Skeletal muscle tissue (tissue), 4 donors: ENCODE data around the gene FHL2. TPM values are rescaled to one million over a fixed set of nuclear protein-coding genes. Genes with fewer than 3 reads are reported as not detected.

Experiments used
- H3K27ac ChIP-seq: one replicate; pipeline ENCODE4 v1.7.0; 2013; ENCODE audit warnings: mild to moderate bottlenecking, low read depth, low read length, inconsistent platforms
- H3K27me3 ChIP-seq, 3 donors: one replicate each; pipeline ENCODE4 v1.7.0; 2013; ENCODE audit warnings: low read length in 3 of 3; ENCODE audit not compliant: control insufficient read depth in 3 of 3, insufficient read depth in 3 of 3
- H3K36me3 ChIP-seq, 3 donors: one replicate each; pipeline ENCODE4 v1.7.0; 2013; ENCODE audit warnings: low read length in 3 of 3; ENCODE audit not compliant: control insufficient read depth in 3 of 3, insufficient read depth in 3 of 3
- H3K4me1 ChIP-seq, 3 donors: one replicate each; pipeline ENCODE4 v1.7.0; 2013; ENCODE audit warnings: low read length in 3 of 3, mild to moderate bottlenecking in 3 of 3; ENCODE audit not compliant: control insufficient read depth in 3 of 3, insufficient read depth in 3 of 3
- H3K4me3 ChIP-seq, 3 donors: one replicate each; pipeline ENCODE4 v1.7.0; 2013; ENCODE audit warnings: low read length in 3 of 3
- H3K9ac ChIP-seq, 3 donors: one replicate each; pipeline ENCODE4 v1.7.0; 2013; ENCODE audit warnings: low read length in 3 of 3, mild to moderate bottlenecking in 3 of 3, moderate library complexity in 2 of 3, low read depth in 1 of 3
- H3K9me3 ChIP-seq, 3 donors: one replicate each; pipeline ENCODE4 v1.7.0; 2013; ENCODE audit warnings: low read length in 3 of 3; ENCODE audit not compliant: control insufficient read depth in 3 of 3
- total RNA-seq: library from RNA; depleted of rRNA; stranded (reverse); fragments of >200 nt; gene quantifications from one replicate; pipeline ENCODE4 v1.2.3, GENCODE V29; 2014
- donor health status: Osteomylitis.

FHL2 gene, protein sequence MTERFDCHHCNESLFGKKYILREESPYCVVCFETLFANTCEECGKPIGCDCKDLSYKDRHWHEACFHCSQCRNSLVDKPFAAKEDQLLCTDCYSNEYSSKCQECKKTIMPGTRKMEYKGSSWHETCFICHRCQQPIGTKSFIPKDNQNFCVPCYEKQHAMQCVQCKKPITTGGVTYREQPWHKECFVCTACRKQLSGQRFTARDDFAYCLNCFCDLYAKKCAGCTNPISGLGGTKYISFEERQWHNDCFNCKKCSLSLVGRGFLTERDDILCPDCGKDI
- 66.3 TPM for total RNA-seq

DNA sequence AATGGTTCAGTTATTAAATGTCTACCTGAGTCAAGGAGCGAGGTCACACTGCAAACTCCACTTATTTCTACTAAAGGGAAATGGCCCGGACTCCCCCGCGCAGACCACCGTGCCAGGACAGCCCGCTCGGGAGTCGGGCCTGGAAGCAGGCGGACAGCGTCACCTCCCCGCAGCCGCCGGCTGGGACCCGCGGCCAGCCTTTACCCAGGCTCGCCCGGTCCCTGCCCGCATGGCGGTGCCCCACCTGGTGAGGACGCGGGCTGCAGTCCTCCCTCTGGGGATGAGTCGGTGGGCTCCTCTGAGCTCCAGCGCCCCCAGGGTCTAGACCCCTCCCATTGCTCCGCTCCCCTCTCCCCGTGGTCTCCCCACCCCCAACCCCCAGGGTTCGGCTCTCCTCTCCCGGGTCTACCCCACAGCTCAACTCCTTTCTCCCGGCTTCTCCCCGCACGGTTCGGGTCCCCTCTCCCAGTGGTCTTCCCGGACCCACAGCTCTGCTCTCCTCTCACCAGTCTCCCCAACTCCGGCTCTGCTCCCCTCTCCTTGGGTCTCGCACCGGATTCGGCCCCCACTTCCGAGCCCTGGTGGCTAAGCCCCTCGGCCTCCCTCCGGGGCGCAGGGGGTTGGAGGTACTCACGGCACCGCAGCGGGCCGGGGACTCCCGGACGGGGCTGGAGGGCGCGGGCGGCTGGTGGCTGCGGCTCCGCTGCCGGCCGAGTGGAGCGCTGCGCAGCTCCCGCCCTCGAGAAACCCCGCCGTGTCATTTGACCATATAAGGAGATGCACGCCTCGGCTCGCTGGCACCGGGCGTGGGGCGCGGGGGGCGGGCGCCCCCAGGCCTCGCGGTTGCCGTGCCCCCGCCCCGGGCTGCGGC, at the start of gene FHL2:
FHL2 (minus strand) TSS at position 716 of the 871 bp plus-strand sequence. CDS start 12,535 bp downstream, outside the sequence.
- H3K9me3 ChIP-seq: no peaks in the 10 kb centered on the region
- H3K9ac ChIP-seq: peak within 1 kb of the TSS; percentile 94 to 97 (median 97)
- peak within 1 kb of the TSS; percentile 95 for H3K27ac ChIP-seq
- peaks cover 26 to 41% (median 31%) of the 10 kb centered on the region in 3 donors for H3K4me1 ChIP-seq
- H3K27me3 ChIP-seq: no peaks in the 10 kb centered on the region
- peak within 1 kb of the TSS; percentile 87 to 95 (median 94) for H3K4me3 ChIP-seq
- H3K36me3 ChIP-seq: peaks cover 0 to 9% (median 6%) of the 10 kb centered on the region in 3 donors

DNA sequence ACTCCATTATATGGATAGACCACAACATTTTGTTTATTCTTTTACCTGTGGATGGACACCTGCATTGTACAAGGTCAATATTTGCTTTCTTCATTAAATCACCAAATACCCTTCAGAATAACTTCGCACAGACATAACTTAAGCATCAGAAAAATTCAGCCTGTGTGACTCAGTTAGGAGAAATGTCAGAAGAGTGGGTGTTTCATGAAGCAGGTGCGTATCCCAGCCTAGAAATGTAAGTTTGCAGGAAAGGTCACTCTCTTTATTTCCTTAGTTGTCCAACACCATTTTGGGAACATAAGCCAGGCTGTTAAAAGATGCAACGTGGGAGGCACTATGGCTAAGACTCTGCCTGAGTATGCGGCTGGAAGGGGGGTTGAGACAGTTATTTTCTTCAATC, 48.6 kb upstream of the FHL2 start:
- H3K9me3 ChIP-seq: no peaks in the 10 kb centered on the region
- no peaks in the 10 kb centered on the region for H3K36me3 ChIP-seq
- no peak overlapping the region for H3K4me3 ChIP-seq
- H3K27me3 ChIP-seq: no peaks in the 10 kb centered on the region
- no peak overlapping the region for H3K27ac ChIP-seq
- H3K9ac ChIP-seq: no peak overlapping the region
- peaks cover 9 to 42% (median 13%) of the 10 kb centered on the region in 3 donors for H3K4me1 ChIP-seq

DNA sequence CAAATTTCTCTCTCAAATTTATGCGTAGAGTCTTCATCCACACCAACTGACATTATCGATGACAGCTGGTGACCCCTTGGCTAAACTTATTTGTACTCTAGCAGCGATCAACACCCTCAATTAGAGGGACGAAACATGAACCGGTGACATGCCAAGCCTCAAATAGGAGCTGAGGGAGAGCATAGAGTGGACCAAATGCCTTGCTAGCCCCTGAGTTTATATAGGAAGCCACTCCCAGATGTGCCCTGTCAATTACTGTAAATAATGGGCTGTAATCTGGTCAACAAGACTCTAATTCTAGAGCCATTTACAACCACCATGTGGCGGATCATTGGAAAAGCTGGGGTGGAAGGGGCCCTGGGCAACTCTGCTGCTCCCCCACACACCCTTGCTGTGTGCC, 47.6 kb upstream of the FHL2 start:
- Histone ChIP-seq H3K9ac (no peak overlapping the region), H3K36me3 (no peaks in the 10 kb centered on the region)

GRCh38 chr2:105445976-105446375, 47.1 kb upstream of the FHL2 start:
- H3K4me3 ChIP-seq: no peak overlapping the region
- H3K9ac ChIP-seq: no peak overlapping the region
- peaks cover 9 to 42% (median 13%) of the 10 kb centered on the region in 3 donors for H3K4me1 ChIP-seq
- no peaks in the 10 kb centered on the region for H3K9me3 ChIP-seq
- no peak overlapping the region for H3K27ac ChIP-seq
- no peaks in the 10 kb centered on the region for H3K27me3 ChIP-seq
- no peaks in the 10 kb centered on the region for H3K36me3 ChIP-seq

More for the DNA sequence above, 47.6 kb upstream of the FHL2 start:
- no peaks in the 10 kb centered on the region for H3K9me3 ChIP-seq
- H3K4me1 ChIP-seq: peaks cover 9 to 42% (median 13%) of the 10 kb centered on the region in 3 donors
- H3K27me3 ChIP-seq: no peaks in the 10 kb centered on the region
- H3K27ac ChIP-seq: no peak overlapping the region
- no peak overlapping the region for H3K4me3 ChIP-seq

DNA sequence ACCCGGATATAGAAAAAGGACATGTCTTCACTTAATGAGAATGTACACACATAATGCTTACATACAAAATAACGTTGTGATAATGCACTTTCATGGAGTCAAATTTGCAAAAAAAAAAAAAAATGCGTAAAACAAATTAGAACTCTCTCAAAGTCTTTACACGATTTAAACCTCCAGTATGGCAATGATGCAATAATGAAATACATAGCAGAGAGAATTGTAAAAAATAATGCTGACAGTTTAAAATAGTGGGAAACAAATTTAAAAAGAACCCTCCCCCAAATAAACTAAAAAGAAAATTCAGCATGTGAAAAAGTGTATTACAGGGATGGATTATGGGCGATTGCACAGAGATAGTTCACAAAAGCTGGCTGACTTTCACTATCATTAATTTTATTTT, 46.6 kb upstream of the FHL2 start:
- Histone ChIP-seq H3K27ac (no peak overlapping the region), H3K36me3 (no peaks in the 10 kb centered on the region), H3K4me3 (no peak overlapping the region), H3K9ac (no peak overlapping the region), H3K4me1 (peaks cover 6 to 38% (median 9%) of the 10 kb centered on the region in 3 donors), H3K9me3 (no peaks in the 10 kb centered on the region), H3K27me3 (no peaks in the 10 kb centered on the region)

DNA sequence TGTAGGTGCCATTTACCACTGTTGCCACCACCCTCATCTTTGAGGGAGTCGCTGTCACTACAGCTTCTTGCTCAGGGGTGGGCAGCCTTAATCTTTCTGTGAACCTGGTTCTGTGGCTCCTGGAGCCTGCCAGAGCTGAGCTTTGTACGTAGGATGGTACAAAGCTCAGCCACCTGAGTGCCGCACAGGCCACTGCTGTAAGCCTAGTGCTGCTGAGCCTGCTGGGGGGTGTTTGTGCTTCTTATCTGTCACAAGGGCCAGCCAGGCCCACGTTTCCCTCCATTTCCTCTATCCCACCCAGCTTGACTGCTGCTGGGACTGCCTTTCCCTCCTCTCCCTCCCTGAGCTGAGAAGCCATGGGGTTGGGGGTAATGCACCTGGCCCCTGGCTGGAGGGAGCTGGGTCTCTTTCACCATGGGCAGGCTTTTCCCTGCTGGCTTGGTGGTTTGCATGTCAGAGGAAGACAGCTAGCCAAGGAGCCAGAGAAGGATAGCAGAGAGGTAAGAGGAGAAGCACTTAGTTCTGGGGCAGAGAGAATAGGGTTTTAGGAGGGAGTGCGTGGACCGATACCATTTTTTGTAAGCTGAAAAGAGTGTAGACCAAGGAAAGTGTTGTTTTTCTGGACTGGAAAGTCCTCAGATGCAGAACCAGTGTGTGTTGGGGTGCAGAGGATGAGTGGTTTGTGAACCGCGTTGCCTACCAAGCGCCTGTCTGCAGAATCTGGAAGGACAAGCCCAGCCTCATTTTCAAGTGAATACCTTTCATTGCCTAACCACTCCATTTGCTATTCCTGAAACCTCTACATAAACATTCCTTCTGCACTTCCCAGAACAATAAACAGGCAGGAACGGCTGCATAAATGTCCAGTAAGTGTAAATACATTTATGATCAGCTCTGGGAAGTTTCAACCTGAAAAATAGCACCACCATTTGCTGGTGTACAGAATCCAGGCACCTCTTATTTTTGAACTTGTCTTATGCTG, 45.1 kb upstream of the FHL2 start:
- Histone ChIP-seq H3K4me1 (peaks cover 3 to 27% (median 5%) of the 10 kb centered on the region in 3 donors), H3K4me3 (no peak overlapping the region), H3K9me3 (no peaks in the 10 kb centered on the region), H3K27me3 (no peaks in the 10 kb centered on the region), H3K27ac (no peak overlapping the region), H3K9ac (no peak overlapping the region), H3K36me3 (no peaks in the 10 kb centered on the region)

DNA sequence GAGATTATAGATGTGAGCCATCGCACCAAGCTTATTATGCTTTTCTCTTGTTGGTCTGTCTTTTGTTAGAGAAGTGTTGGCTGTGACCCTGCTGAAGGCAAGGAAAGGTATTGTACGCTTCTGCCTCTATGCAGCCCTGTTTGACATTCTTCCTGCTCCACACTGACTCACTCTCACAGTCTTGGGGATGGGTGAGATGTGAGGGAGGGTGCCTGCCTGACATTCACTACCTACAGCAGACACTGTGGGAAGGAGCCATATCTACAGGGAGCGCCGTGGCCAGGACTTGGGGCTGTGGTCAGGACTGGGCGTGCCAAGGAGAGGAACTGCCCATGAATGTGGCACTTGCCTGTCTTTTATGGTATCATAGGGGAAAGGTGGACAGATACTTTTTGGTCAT, 43.9 kb upstream of the FHL2 start:
- no peak overlapping the region for H3K9ac ChIP-seq
- no peaks in the 10 kb centered on the region for H3K27me3 ChIP-seq
- H3K9me3 ChIP-seq: no peaks in the 10 kb centered on the region
- H3K36me3 ChIP-seq: no peaks in the 10 kb centered on the region
- peaks cover 14 to 37% (median 14%) of the 10 kb centered on the region in 3 donors for H3K4me1 ChIP-seq
- no peak overlapping the region for H3K4me3 ChIP-seq
- no peak overlapping the region for H3K27ac ChIP-seq

GRCh38 chr2:105442056-105442455, 43.2 kb upstream of the FHL2 start:
- no peaks in the 10 kb centered on the region for H3K9me3 ChIP-seq
- H3K4me1 ChIP-seq: peaks cover 15 to 37% (median 17%) of the 10 kb centered on the region in 3 donors
- no peak overlapping the region for H3K27ac ChIP-seq
- no peaks in the 10 kb centered on the region for H3K36me3 ChIP-seq
- H3K27me3 ChIP-seq: no peaks in the 10 kb centered on the region
- H3K4me3 ChIP-seq: no peak overlapping the region
- no peak overlapping the region for H3K9ac ChIP-seq

DNA sequence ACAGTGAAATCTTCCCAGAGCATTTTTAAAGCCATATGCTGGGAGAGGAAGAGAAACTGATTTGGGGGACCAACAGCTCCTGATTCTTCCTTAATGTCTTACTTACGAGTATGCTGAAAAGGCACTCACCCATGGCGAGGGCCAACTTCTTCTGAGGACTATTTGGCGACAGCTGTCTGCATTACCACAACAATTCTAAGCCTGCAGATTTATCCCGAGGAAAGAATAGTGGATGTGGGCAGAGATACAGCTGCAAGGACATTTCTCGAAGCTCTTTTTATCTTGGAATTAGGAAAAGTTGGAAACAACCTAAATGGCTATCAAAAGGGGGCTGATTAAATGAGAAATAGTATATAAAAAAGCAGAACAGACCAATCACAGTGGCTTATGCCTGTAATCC, 40.3 kb upstream of the FHL2 start:
- H3K9me3 ChIP-seq: no peaks in the 10 kb centered on the region
- peak overlapping the region in 1 of 3 donors; percentile 27 for H3K9ac ChIP-seq
- H3K27ac ChIP-seq: peak overlapping the region; percentile 77
- H3K4me3 ChIP-seq: peak overlapping the region in 1 of 3 donors; percentile 86
- H3K27me3 ChIP-seq: no peaks in the 10 kb centered on the region
- no peaks in the 10 kb centered on the region for H3K36me3 ChIP-seq
- H3K4me1 ChIP-seq: peaks cover 15 to 29% (median 17%) of the 10 kb centered on the region in 3 donors
